MCF 10A (cell line): Measurements from ENCODE around the gene RALGDS. TPM values are rescaled to one million over a fixed set of nuclear protein-coding genes. Genes with fewer than 3 reads are reported as not detected.

Experiments
- BruUV-seq: library from RNA; stranded (reverse); fragments of 400-500 nt; replicated peaks from 2 replicates; lab custom pipeline; 2021; lab: Mats Ljungman, UMichigan
- CTCF ChIA-PET: fragments of 300-600 bp; sonication (Branson Sonifier 250); formaldehyde crosslinking; extraction: SDS; loops from one replicate; lab custom pipeline; 2021; ENCODE audit warnings: antibody characterized with exemption, inconsistent platforms; lab: Yijun Ruan, JAX
- POLR2A ChIA-PET: fragments of 300-600, 350-650 bp; sonication (Branson Sonifier 250); formaldehyde crosslinking; extraction: SDS; loops from one replicate; lab custom pipeline; 2020; ENCODE audit warnings: antibody characterized with exemption, inconsistent platforms; lab: Yijun Ruan, JAX
- DNase-seq: peaks from one replicate; pipeline ENCODE4 v3.0.0-alpha.2; 2018; ENCODE audit not compliant: unreplicated experiment
- H3K27ac Mint-ChIP-seq: one replicate; pipeline ENCODE4 v1.8.0; 2022; ENCODE audit warnings: mild to moderate bottlenecking, low read depth, mixed read lengths; ENCODE audit not compliant: unreplicated experiment
- H3K27me3 Mint-ChIP-seq: one replicate; pipeline ENCODE4 v1.8.0; 2022; ENCODE audit warnings: mixed read lengths; ENCODE audit not compliant: insufficient read depth, unreplicated experiment
- H3K36me3 Mint-ChIP-seq: one replicate; pipeline ENCODE4 v1.8.0; 2022; ENCODE audit warnings: mild to moderate bottlenecking, moderate library complexity, mixed read lengths; ENCODE audit not compliant: insufficient read depth, unreplicated experiment
- H3K4me1 Mint-ChIP-seq: one replicate; pipeline ENCODE4 v1.8.0; 2022; ENCODE audit warnings: mixed read lengths; ENCODE audit not compliant: insufficient read depth, unreplicated experiment
- H3K4me3 Mint-ChIP-seq: one replicate; pipeline ENCODE4 v1.8.0; 2022; ENCODE audit warnings: mild to moderate bottlenecking, moderate library complexity, mixed read lengths; ENCODE audit not compliant: unreplicated experiment
- H3K9me3 Mint-ChIP-seq: one replicate; pipeline ENCODE4 v1.8.0; 2022; ENCODE audit warnings: mixed read lengths; ENCODE audit not compliant: unreplicated experiment
- CTCF ChIP-seq: fragments of 200-600 bp; IDR thresholded peaks from one replicate; pipeline ENCODE4 v1.8.0; 2022; ENCODE audit warnings: antibody characterized with exemption, mild to moderate bottlenecking; ENCODE audit not compliant: unreplicated experiment
- intact Hi-C: fragments of 100-400 bp; cut with micrococcal nuclease; formaldehyde crosslinking; loops from 2 replicates; pipeline ENCODE4 v1.14.1; 2022
- total RNA-seq: library from RNA; stranded (reverse); gene quantifications from 2 replicates; pipeline ENCODE4 v1.2.3, GENCODE V29; 2022

The RALGDS gene
- total RNA-seq, 1 experiment from 2014 or later: 14.2 TPM

- Mint-ChIP-seq H3K36me3 (peaks cover 16% of the 10 kb centered on the region), H3K9me3 (no peaks in the 10 kb centered on the region), H3K27ac (no peak overlapping the region), H3K4me1 (peaks cover 6% of the 10 kb centered on the region), H3K27me3 (no peaks in the 10 kb centered on the region), H3K4me3 (no peak overlapping the region)
- BruUV-seq: no TSS peak
- DNase-seq: no peak
- TF ChIP-seq CTCF: no peak
- intact Hi-C loops: no loop called here
- ChIA-PET CTCF (interaction anchor here (0.5 to 8.6 kb wide), 3 partner anchors 9 to 70 kb away, joined by 5 to 132 read pairs (median 6); no protein-coding TSS in a partner anchor), POLR2A (interaction anchor here (0.6 to 0.7 kb wide), 2 partner anchors 82 to 730 kb away, joined by 3 to 4 read pairs; partner anchors contain the start of gene GTF3C5)
These were observed 8.4 kb downstream of the RALGDS start for GRCh38 chr9:133112663-133113026.

- no peak overlapping the region for H3K4me3 Mint-ChIP-seq
- no TSS peak for BruUV-seq
- no peaks in the 10 kb centered on the region for H3K9me3 Mint-ChIP-seq
- H3K36me3 Mint-ChIP-seq: peaks cover 17% of the 10 kb centered on the region
- no peak for TF ChIP-seq CTCF
- intact Hi-C loops: no loop called here
- H3K27ac Mint-ChIP-seq: no peak overlapping the region
- CTCF ChIA-PET: interaction anchor here (0.6 to 8.6 kb wide), 4 partner anchors 8 to 73 kb away, joined by 3 to 132 read pairs (median 7); no protein-coding TSS in a partner anchor
- H3K27me3 Mint-ChIP-seq: no peaks in the 10 kb centered on the region
- no peak for DNase-seq
- H3K4me1 Mint-ChIP-seq: peaks cover 6% of the 10 kb centered on the region
- POLR2A ChIA-PET: no interaction called here
These were observed 9.0 kb downstream of the RALGDS start for GRCh38 chr9:133111808-133112662.

- BruUV-seq: no TSS peak
- intact Hi-C loops: no loop called here
- DNase-seq: no peak
- Mint-ChIP-seq H3K4me3 (no peak overlapping the region), H3K27ac (no peak overlapping the region), H3K36me3 (peaks cover 30% of the 10 kb centered on the region), H3K9me3 (no peaks in the 10 kb centered on the region), H3K4me1 (peaks cover 4% of the 10 kb centered on the region), H3K27me3 (no peaks in the 10 kb centered on the region)
- ChIA-PET CTCF (interaction anchor here (0.6 to 10.7 kb wide), 4 partner anchors 8 to 75 kb away, joined by 3 to 183 read pairs (median 4); no protein-coding TSS in a partner anchor), POLR2A (interaction anchor here (0.7 to 1.9 kb wide), 2 partner anchors 25 to 83 kb away, joined by 3 to 5 read pairs; no protein-coding TSS in a partner anchor)
- no peak for TF ChIP-seq CTCF
These were observed 10.9 kb downstream of the RALGDS start for GRCh38 chr9:133109931-133110650.
